Glomerular visceral epithelial cell (primary cell): ENCODE measurements around the gene IMP3.

ENCODE experiments used
- DNase-seq: peaks from one replicate; pipeline ENCODE4 v3.0.0-alpha.2; 2016; ENCODE audit errors: extremely low spot score

Gene IMP3

GRCh38 chr15:75620841-75621391 is 19.1 kb downstream of the IMP3 start:
- DNase-seq: peak; percentile 46

GRCh38 chr15:75620058-75620820 is 19.8 kb downstream of the IMP3 start:
- peak; percentile 28 for DNase-seq

GRCh38 chr15:75616766-75617165 is 23.3 kb downstream of the IMP3 start:
- no peak for DNase-seq

- DNase-seq: peak; percentile 59
Measured at GRCh38 chr15:75606711-75607699, 33.0 kb downstream of the IMP3 start.

DNA sequence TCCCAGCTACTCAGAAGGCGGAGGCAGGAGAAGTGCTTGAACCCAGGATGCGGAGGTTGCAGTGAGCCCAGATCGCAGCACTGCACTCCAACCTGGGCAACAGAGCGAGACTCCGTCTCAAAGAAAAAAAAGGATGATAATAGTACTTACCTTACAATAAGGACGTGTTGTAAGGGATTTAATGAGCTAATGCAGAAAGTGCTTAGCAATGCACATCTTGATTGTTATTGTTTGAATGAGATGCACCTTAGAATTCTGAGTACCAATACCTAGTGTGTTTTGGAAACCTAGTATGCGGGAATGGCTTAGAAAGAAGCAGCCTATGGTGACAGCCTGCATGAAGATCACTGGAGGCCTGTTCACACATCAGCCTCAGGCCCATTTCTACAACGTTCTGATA is 34.0 kb downstream of the IMP3 start:
- no peak for DNase-seq

- DNase-seq: no peak
Measured at GRCh38 chr15:75599401-75599800, 40.6 kb downstream of the IMP3 start.

GRCh38 chr15:75598361-75598760 is 41.7 kb downstream of the IMP3 start:
- no peak for DNase-seq

GRCh38 chr15:75597667-75598341 is 42.2 kb downstream of the IMP3 start:
- DNase-seq: no peak

GRCh38 chr15:75596703-75597345 is 43.2 kb downstream of the IMP3 start:
- no peak for DNase-seq

DNA sequence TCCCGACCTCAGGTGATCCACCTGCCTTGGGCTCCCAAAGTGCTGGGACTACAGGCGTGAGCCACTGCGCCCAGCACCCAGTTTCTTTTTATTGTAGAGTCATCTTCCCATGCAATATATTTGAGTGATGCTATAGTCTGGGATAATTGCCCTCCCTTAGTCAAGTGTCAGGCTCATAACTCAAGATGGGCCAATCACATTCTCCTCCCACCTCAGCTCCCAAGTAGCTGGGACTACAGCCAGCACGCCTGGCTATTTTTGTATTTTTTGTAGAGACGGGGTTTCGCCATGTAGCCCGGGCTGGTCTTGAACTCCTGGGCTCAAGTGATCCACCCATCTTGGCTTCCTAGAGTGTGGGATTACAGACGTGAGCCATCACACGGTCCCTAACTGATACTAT is 45.7 kb downstream of the IMP3 start:
- DNase-seq: no peak

GRCh38 chr15:75591655-75592364 is 48.2 kb downstream of the IMP3 start:
- DNase-seq: no peak

- no peak for DNase-seq
Measured at GRCh38 chr15:75590239-75590638, 49.8 kb downstream of the IMP3 start.
